ENCODE data around the gene INO80C.
"Not testable (repeated sequence)": the region's sequence is repeated elsewhere in the genome, so short reads cannot be mapped to it uniquely, and the experiment has no call there.

INO80C gene

DNA sequence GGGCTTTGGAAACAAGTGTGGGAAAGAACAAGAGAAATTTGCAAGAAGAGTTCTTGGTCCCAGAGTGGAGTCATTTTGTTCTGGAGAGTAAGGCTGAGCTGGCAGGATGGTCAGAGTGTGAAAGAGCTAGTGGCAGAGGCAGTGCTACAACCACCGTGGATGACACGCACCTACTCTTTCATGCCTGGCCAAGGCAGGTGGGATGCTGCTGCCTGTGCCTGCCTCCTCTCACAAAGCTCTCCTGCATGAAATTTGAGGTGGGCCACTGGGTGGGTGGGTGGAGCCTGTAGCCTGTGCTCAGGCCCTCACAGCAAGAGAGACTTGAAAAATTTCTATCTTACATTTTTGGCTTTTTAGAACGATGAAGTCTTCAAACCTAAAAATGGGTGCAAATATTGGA, 9.4 kb upstream of the INO80C start:
- ATAC-seq (replicated peaks) (no peak), DNase-seq (no peak)
- H3K27ac Mint-ChIP-seq: no peak overlapping the region
- no peaks in the 10 kb centered on the region for H3K27me3 Mint-ChIP-seq
- no peak overlapping the region for H3K4me3 Mint-ChIP-seq
- peaks cover 17 to 18% of the 10 kb centered on the region in 2 donors for H3K4me1 Mint-ChIP-seq
- peaks cover 0 to 3% of the 10 kb centered on the region in 2 donors for H3K9me3 Mint-ChIP-seq
- H3K36me3 Mint-ChIP-seq: peaks cover 0 to 3% of the 10 kb centered on the region in 2 donors

DNA sequence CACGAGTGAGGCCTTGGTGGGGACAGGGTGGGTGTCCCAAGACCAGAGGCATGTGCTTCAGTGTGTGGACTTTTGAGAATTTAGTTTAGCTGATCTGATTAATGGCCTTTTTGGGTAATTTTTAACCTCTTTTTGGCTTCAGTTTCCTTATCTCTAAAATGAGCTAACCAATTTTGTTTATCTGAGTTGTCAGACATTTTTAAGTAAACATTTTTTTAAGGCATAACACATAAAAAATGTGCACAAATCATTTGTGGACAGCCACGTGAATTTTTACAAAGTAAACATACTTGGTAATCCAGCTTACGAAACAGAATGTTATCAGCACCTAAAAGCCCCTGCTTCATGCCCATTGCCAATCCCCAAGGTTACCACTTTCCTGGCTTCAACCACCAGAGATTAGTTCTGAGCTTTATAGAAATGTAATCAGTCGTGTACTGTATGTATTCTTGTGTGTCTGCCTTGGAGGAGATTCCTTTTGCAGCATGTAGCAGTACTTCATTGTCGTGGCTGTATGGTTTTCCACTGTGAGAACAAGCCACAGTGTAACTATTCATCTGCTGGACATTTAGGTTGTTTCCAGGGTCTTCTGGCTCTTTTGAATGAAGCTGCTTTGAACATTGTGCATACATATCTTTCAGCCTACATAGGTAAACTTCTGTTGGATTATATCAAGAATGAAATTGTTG, 8.4 kb upstream of the INO80C start:
- no peak overlapping the region for H3K4me3 Mint-ChIP-seq
- DNase-seq (no peak), ATAC-seq (replicated peaks) (no peak)
- H3K9me3 Mint-ChIP-seq: peaks cover 0 to 2% of the 10 kb centered on the region in 2 donors
- H3K27me3 Mint-ChIP-seq: no peaks in the 10 kb centered on the region
- peaks cover 0 to under 1% of the 10 kb centered on the region in 2 donors for H3K36me3 Mint-ChIP-seq
- no peak overlapping the region for H3K27ac Mint-ChIP-seq
- H3K4me1 Mint-ChIP-seq: peaks cover 17 to 18% of the 10 kb centered on the region in 2 donors

DNA sequence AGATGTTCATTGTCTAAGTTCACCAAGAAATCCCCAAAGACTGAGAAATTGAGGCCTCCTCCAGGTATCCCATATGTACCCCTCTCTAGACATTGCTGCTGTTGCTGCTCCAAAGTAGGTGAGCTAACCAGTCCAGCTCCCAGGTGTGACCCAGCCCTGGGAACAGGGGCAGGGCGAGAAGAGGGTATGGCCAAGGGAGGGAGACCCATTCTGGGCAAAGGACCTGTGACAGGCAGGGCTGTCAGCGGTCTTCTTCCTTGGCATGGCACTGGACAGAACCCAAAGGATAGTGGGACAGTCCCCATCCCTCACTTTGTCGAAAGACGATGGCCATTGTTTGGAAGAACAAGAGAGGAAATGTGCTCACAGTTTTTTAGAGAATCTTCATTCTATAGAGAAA, 7.2 kb upstream of the INO80C start:
- no peak for ATAC-seq (replicated peaks)
- no peak overlapping the region for H3K27ac Mint-ChIP-seq
- no peaks in the 10 kb centered on the region for H3K36me3 Mint-ChIP-seq
- H3K4me1 Mint-ChIP-seq: peaks cover 15 to 21% of the 10 kb centered on the region in 2 donors
- H3K27me3 Mint-ChIP-seq: no peaks in the 10 kb centered on the region
- no peak for DNase-seq
- H3K9me3 Mint-ChIP-seq: peaks cover 0 to 4% of the 10 kb centered on the region in 2 donors
- no peak overlapping the region for H3K4me3 Mint-ChIP-seq

DNA sequence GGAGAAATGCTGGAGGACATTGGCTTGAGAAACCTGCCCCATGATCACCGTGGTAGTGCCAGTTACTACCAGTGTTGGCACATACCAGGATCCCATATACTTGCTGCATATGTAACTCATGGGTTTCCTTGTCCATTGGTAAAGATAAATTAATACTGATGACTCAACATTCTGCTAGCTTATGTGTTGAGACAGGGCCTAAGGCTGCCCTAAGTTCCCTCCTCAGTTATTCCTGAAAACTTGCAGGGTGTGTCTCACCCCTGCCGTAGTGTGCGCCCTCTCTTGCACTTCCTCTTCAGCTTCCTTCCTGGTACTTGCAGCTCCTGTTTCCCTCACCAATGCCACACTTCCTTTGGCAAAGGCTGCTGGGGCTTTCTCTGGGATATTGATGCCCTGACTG, 4.3 kb upstream of the INO80C start:
- H3K27ac Mint-ChIP-seq: no peak overlapping the region
- H3K27me3 Mint-ChIP-seq: no peaks in the 10 kb centered on the region
- H3K36me3 Mint-ChIP-seq: peaks cover 1 to 4% of the 10 kb centered on the region in 2 donors
- ATAC-seq (replicated peaks) (no peak), DNase-seq (no peak)
- no peak overlapping the region for H3K4me3 Mint-ChIP-seq
- H3K9me3 Mint-ChIP-seq: peaks cover 0 to 4% of the 10 kb centered on the region in 2 donors
- peaks cover 17 to 32% of the 10 kb centered on the region in 2 donors for H3K4me1 Mint-ChIP-seq

DNA sequence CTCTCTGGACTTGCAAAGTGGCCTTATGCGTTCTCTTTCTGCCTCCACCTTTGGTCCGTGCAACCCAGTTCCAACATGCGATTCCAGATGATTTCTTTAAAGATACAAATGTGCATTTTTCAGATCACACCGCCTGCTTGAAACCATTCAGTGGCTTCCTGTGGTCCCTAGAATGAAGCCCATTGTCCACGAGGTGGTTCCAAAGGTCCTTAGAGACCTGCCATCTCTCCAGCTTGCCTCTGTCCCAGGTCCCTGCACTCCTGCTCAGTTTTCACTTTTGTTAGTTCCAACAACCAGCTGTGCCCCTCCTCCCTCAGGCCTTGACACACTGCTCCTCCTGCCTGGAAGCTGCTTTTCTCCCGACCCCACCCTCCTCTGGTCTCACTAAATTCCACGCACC, 3.6 kb upstream of the INO80C start:
- ATAC-seq (replicated peaks) (no peak), DNase-seq (no peak)
- Mint-ChIP-seq H3K4me1 (peaks cover 20 to 38% of the 10 kb centered on the region in 2 donors), H3K36me3 (peaks cover 1 to 4% of the 10 kb centered on the region in 2 donors), H3K4me3 (no peak overlapping the region), H3K27ac (no peak overlapping the region), H3K9me3 (peaks cover 0 to 4% of the 10 kb centered on the region in 2 donors), H3K27me3 (no peaks in the 10 kb centered on the region)

DNA sequence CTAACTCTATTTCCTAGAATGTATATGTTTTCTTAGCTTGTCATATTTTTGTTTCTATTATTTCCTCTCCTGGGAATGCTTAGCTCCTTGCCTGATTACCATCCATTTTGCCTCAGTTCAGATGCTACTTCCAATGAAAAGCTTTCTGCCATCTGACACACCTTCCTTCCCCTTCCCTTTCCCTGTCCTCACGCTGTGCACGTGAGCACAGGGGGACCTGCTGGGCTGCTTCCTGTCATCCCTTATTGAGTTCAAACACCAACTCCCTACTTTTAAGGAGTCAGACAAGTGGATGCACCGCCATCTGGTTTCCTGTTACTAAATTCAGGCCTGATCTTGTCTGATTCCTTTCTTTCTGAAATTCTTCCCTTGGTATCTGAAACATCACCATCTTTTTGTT, 2.4 kb upstream of the INO80C start:
- peaks cover 25 to 51% of the 10 kb centered on the region in 2 donors for H3K4me1 Mint-ChIP-seq
- no peak for ATAC-seq (replicated peaks)
- no peak for DNase-seq
- H3K27me3 Mint-ChIP-seq: no peaks in the 10 kb centered on the region
- H3K27ac Mint-ChIP-seq: no peak overlapping the region
- H3K4me3 Mint-ChIP-seq: no peak overlapping the region
- H3K9me3 Mint-ChIP-seq: peaks cover 0 to 4% of the 10 kb centered on the region in 2 donors
- H3K36me3 Mint-ChIP-seq: peaks cover 1 to 6% of the 10 kb centered on the region in 2 donors

DNA sequence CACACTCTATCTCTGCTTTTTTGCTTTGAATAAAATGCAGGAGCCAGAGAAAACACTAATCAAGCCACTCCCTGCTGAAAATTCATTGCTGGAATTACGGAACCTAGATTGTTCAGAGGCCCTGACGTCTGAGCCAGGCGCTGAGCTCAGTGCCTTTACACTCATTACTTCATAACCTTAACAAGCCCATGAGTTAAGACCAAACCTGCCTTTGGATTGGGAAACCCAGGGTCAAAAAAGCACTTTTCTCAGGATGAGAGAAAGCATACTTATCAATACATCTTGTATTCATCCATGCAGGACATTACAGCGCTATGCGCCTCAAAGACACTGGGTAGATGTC, 762 bp downstream of the INO80C start:
- Mint-ChIP-seq H3K36me3 (peaks cover 4 to 12% of the 10 kb centered on the region in 2 donors), H3K27me3 (no peaks in the 10 kb centered on the region), H3K27ac (peak overlapping the region; percentile 99), H3K4me1 (peaks cover 29 to 61% of the 10 kb centered on the region in 2 donors), H3K4me3 (peak overlapping the region; percentile 95 to 96), H3K9me3 (peaks cover 0 to 4% of the 10 kb centered on the region in 2 donors)
- ATAC-seq (replicated peaks): peak; percentile 8 to 18
- DNase-seq: no peak

DNA sequence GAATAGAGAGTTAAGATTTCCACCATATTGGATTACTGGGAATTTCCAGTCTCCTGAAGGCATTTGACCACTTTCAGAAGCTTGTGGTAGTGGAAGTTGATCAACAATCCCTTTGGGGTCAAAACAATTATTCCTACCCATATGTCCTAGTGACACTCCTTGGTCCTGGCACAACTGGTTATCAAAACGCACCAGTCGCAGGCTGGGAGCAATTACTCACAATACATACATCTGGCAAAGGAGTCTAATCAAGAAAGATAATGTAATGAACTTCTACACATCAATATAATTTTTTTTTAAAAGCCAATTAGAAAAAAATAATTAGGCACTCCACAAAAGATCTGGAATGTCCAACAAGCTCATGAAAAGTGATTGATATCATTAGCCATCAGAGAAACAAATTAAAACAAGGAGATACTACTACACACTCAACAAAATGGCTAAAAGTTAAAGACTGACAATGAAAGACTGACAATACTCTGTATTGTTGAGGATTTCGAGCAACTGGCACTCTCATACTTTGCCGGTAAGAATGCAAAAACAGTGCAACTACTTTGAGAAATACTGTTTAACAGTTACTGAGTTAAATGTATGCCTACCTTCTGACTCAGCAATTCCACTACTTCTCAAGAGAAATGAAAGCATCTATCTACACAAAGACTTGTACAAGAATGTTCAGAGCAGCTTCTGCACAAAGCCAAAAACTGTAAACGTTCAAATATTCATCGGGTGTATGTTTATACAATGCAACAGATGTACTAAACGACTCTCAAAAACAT, 2.0 kb downstream of the INO80C start:
- no peaks in the 10 kb centered on the region for H3K27me3 Mint-ChIP-seq
- peaks cover 24 to 65% of the 10 kb centered on the region in 2 donors for H3K4me1 Mint-ChIP-seq
- H3K36me3 Mint-ChIP-seq: peaks cover 6 to 12% of the 10 kb centered on the region in 2 donors
- ATAC-seq (replicated peaks) (no peak), DNase-seq (no peak)
- peak overlapping the region; percentile 39 to 96 for H3K4me3 Mint-ChIP-seq
- H3K9me3 Mint-ChIP-seq: no peaks in the 10 kb centered on the region
- no peak overlapping the region for H3K27ac Mint-ChIP-seq

DNA sequence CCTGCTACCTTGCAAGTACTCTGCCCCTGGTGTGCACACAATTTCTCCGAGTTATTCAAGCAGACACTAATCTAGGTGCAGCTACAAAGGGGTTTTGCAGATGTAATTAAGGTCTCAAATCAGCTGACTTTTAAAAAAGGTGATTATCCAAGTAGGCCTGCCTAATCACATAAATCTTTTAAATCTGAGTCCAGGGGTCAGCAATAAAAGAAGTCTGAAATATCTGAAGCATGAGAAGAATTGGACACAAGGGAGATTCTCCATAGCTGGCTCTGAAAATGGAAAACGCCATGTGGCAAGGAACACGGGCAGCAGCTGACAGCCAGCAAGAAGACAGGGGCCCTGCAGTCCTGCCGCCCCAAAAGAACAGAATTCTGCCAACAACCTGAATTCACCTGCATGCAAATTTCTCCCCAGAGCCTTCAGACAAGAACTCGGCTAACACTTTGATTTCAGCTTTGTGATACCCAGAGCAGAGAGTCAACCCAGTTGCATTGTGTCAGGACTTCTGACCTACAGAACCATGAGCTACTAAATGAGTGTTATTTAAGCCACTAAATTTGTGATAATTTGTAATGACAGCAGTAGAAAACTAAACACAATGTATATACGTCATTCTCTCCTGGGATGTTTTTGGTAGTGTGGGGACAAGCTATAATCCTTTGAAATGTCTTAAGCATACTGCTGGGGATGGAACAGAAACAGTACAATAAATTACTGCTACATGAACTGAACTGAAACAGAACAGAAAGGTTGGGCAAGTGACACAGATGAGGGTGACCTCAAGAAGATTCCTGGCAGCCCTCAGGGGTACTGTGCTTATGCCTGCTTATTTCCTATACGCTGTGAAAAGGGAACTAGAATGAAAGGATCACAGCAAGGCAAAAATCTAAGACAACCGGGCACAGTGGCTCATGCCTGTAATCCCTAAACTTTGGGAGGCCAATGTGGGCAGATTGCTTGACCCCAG, 3.2 kb downstream of the INO80C start:
- peak overlapping the region; percentile 74 for H3K27ac Mint-ChIP-seq
- H3K9me3 Mint-ChIP-seq: no peaks in the 10 kb centered on the region
- peaks cover 26 to 64% of the 10 kb centered on the region in 2 donors for H3K4me1 Mint-ChIP-seq
- peak overlapping the region in 1 of 2 donors; percentile 46 for H3K4me3 Mint-ChIP-seq
- H3K27me3 Mint-ChIP-seq: no peaks in the 10 kb centered on the region
- H3K36me3 Mint-ChIP-seq: peaks cover 6 to 18% of the 10 kb centered on the region in 2 donors
- no peak for DNase-seq
- ATAC-seq (replicated peaks): no peak

DNA sequence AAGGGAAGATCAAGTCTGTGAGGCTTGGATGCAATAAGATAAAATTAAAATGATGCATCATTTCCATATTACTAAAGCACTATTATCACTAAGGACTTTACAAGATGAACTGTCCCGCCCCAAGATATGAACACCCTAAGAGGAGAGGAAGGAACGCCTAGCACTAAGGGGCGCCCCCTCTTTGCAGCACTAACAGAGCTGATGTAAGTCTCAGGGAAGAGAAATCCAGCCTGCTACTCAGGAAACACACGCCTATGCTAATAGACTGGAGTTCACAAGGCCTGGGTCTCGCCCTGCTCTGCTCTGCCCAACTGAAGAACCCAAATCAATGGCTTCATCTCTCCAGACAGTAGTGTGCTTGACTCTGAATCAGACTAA, 6.1 kb downstream of the INO80C start:
- Mint-ChIP-seq H3K4me1 (peaks cover 36 to 77% of the 10 kb centered on the region in 2 donors), H3K27me3 (no peaks in the 10 kb centered on the region), H3K4me3 (no peak overlapping the region), H3K27ac (no peak overlapping the region), H3K36me3 (peaks cover 28 to 38% of the 10 kb centered on the region in 2 donors), H3K9me3 (peaks cover 3 to 8% of the 10 kb centered on the region in 2 donors)
- no peak for DNase-seq
- peak in 1 of 2 donors; percentile 20 for ATAC-seq (replicated peaks)

DNA sequence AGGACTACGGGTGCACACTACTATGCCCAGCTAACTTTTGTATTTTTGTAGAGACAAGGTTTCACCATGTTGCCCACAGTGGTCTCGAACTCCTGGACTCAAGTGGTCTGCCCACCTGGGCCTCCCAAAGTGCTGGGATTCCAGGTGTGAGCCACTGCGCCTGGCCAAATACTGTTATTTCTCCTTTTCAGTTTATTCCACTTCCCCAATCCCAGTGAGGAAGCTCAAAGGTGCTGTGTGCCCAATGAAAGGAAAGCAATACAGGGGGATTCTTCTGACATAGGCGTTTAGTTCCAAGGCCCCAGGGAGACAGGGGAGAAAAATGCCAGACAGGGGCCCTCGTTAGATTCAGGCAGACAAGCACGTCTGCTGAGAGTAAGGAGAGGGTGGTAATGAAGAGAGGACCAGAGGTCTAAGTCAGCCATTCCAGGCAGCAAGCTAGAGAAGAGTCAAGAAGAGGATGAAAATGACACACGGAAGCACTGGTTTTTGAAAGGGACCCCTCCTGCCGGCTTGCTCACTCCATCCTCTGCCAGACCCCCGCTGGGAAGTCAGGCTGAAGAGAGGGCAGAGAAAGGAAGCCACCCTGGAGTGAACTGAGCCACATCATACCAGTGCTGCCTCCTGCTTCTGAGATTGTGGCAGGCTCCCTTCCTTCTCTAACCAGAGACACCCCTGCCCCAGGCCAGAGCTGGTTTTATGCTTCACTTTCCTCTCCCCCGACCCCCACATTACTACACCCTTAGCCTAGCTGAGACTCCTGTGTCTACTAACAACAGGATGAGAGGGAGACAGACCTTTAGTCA, 6.7 kb downstream of the INO80C start:
- H3K4me3 Mint-ChIP-seq: no peak overlapping the region
- peaks cover 28 to 38% of the 10 kb centered on the region in 2 donors for H3K36me3 Mint-ChIP-seq
- H3K27ac Mint-ChIP-seq: no peak overlapping the region
- H3K9me3 Mint-ChIP-seq: peaks cover 3 to 8% of the 10 kb centered on the region in 2 donors
- DNase-seq (no peak), ATAC-seq (replicated peaks) (no peak)
- H3K27me3 Mint-ChIP-seq: no peaks in the 10 kb centered on the region
- H3K4me1 Mint-ChIP-seq: peaks cover 33 to 71% of the 10 kb centered on the region in 2 donors

DNA sequence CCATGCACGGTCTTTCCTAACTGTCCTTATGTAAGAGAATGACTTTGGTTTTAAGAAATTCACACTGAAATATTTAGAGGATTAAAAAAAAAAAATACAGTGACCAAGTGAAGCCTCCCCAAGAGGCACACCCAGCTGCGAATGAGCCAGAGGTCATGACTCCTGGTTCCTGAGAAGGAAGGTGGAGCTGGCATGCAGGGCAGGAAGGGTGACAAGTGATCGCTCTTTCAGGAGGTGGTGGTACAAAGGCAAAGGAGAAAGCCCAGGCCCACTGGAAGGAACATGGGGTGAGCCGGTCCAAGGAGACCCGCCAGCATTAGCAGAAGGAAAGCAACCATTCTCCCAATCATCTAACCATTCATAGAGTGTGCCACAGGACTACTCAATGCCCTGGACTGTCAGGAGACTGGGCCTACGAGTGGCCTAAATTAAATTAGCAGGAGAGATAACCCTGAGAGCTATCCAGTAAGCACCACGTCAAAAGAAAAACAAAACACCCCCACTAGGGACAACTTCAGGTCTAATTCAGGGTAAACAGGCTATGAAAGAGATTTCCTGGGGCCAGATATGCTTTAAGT, 7.8 kb downstream of the INO80C start:
- Mint-ChIP-seq H3K4me1 (peaks cover 28 to 64% of the 10 kb centered on the region in 2 donors), H3K9me3 (peaks cover 3 to 8% of the 10 kb centered on the region in 2 donors), H3K4me3 (no peak overlapping the region), H3K36me3 (peaks cover 31 to 40% of the 10 kb centered on the region in 2 donors), H3K27ac (no peak overlapping the region), H3K27me3 (no peaks in the 10 kb centered on the region)
- DNase-seq (no peak), ATAC-seq (replicated peaks) (no peak)

DNA sequence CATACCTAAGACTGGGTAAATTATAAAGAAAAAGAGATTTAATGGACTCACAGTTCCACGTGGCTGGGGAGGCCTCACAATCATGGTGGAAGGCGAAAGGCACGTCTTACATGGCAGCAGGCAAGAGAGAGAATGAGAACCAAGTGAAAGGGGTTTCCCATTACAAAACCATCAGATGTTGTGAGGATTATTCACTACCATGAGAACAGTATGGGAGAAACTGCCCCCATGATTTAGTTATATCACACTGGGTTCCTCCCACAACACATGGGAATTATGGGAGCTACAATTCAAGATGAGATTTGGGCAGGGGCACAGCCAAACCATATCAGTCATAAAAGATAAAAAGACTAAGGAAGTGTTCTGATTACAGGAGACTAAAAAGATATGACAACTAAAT, 8.5 kb downstream of the INO80C start:
- Mint-ChIP-seq H3K36me3 (peaks cover 31 to 35% of the 10 kb centered on the region in 2 donors), H3K4me1 (peaks cover 25 to 62% of the 10 kb centered on the region in 2 donors)
- H3K4me3 Mint-ChIP-seq; H3K27me3 Mint-ChIP-seq; H3K27ac Mint-ChIP-seq; DNase-seq; ATAC-seq (replicated peaks); H3K9me3 Mint-ChIP-seq: not testable (repeated sequence)
